ENCODE measurements around the gene BCAM. TPM values are rescaled to one million over a fixed set of nuclear protein-coding genes. Genes with fewer than 3 reads are reported as not detected.
"Not testable (repeated sequence)": the region's sequence is repeated elsewhere in the genome, so short reads cannot be mapped to it uniquely, and the experiment has no call there.

Gene BCAM
- total RNA-seq, 1 donor: not detected

- H3K9me3 ChIP-seq (ENCODE audit: low read depth, low read length); H3K4me3 ChIP-seq (ENCODE audit: low read length); H3K4me1 ChIP-seq (ENCODE audit: insufficient read depth, low read length); H3K27me3 ChIP-seq (ENCODE audit: insufficient read depth, low read length): not testable (repeated sequence)
Measured at GRCh38 chr19:44781694-44782093, 27.2 kb upstream of the BCAM start.

- Histone ChIP-seq H3K9me3 (ENCODE audit: low read depth, low read length) (no peaks in the 10 kb centered on the region), H3K27me3 (ENCODE audit: insufficient read depth, low read length) (no peaks in the 10 kb centered on the region), H3K4me1 (ENCODE audit: insufficient read depth, low read length) (peaks cover 8% of the 10 kb centered on the region), H3K4me3 (ENCODE audit: low read length) (no peak overlapping the region)
Measured at GRCh38 chr19:44782729-44783128, 26.2 kb upstream of the BCAM start.

- Histone ChIP-seq H3K4me3 (ENCODE audit: low read length) (no peak overlapping the region), H3K9me3 (ENCODE audit: low read depth, low read length) (no peaks in the 10 kb centered on the region), H3K4me1 (ENCODE audit: insufficient read depth, low read length) (peaks cover 8% of the 10 kb centered on the region), H3K27me3 (ENCODE audit: insufficient read depth, low read length) (no peaks in the 10 kb centered on the region)
Measured at GRCh38 chr19:44783545-44783944, 25.4 kb upstream of the BCAM start.

GRCh38 chr19:44785271-44785670 lies 23.6 kb upstream of the BCAM start:
- H3K9me3 ChIP-seq (ENCODE audit: low read depth, low read length): no peaks in the 10 kb centered on the region
- H3K27me3 ChIP-seq (ENCODE audit: insufficient read depth, low read length): no peaks in the 10 kb centered on the region
- peaks cover 8% of the 10 kb centered on the region for H3K4me1 ChIP-seq (ENCODE audit: insufficient read depth, low read length)
- H3K4me3 ChIP-seq (ENCODE audit: low read length): no peak overlapping the region

GRCh38 chr19:44785993-44786392 lies 22.9 kb upstream of the BCAM start:
- no peaks in the 10 kb centered on the region for H3K27me3 ChIP-seq (ENCODE audit: insufficient read depth, low read length)

GRCh38 chr19:44788971-44789370 lies 19.9 kb upstream of the BCAM start:
- Histone ChIP-seq H3K4me1 (ENCODE audit: insufficient read depth, low read length) (peaks cover 8% of the 10 kb centered on the region), H3K9me3 (ENCODE audit: low read depth, low read length) (no peaks in the 10 kb centered on the region), H3K4me3 (ENCODE audit: low read length) (no peak overlapping the region), H3K27me3 (ENCODE audit: insufficient read depth, low read length) (no peaks in the 10 kb centered on the region)

More at GRCh38 chr19:44785993-44786392, 22.9 kb upstream of the BCAM start:
- H3K9me3 ChIP-seq (ENCODE audit: low read depth, low read length): no peaks in the 10 kb centered on the region
- peaks cover 8% of the 10 kb centered on the region for H3K4me1 ChIP-seq (ENCODE audit: insufficient read depth, low read length)
- H3K4me3 ChIP-seq (ENCODE audit: low read length): no peak overlapping the region

GRCh38 chr19:44789943-44790483 lies 18.9 kb upstream of the BCAM start:
- Histone ChIP-seq H3K9me3 (ENCODE audit: low read depth, low read length) (no peaks in the 10 kb centered on the region), H3K4me3 (ENCODE audit: low read length) (no peak overlapping the region)

GRCh38 chr19:44792281-44792680 lies 16.6 kb upstream of the BCAM start:
- Histone ChIP-seq H3K9me3 (ENCODE audit: low read depth, low read length) (no peaks in the 10 kb centered on the region), H3K27me3 (ENCODE audit: insufficient read depth, low read length) (no peaks in the 10 kb centered on the region), H3K4me3 (ENCODE audit: low read length) (no peak overlapping the region), H3K4me1 (ENCODE audit: insufficient read depth, low read length) (peaks cover 6% of the 10 kb centered on the region)

More at GRCh38 chr19:44789943-44790483, 18.9 kb upstream of the BCAM start:
- no peaks in the 10 kb centered on the region for H3K4me1 ChIP-seq (ENCODE audit: insufficient read depth, low read length)
- H3K27me3 ChIP-seq (ENCODE audit: insufficient read depth, low read length): no peaks in the 10 kb centered on the region

GRCh38 chr19:44794610-44795009 lies 14.3 kb upstream of the BCAM start:
- Histone ChIP-seq H3K4me3 (ENCODE audit: low read length) (no peak overlapping the region), H3K27me3 (ENCODE audit: insufficient read depth, low read length) (no peaks in the 10 kb centered on the region), H3K4me1 (ENCODE audit: insufficient read depth, low read length) (peaks cover 6% of the 10 kb centered on the region), H3K9me3 (ENCODE audit: low read depth, low read length) (no peaks in the 10 kb centered on the region)

- Histone ChIP-seq H3K4me1 (ENCODE audit: insufficient read depth, low read length) (peaks cover 9% of the 10 kb centered on the region), H3K27me3 (ENCODE audit: insufficient read depth, low read length) (no peaks in the 10 kb centered on the region), H3K9me3 (ENCODE audit: low read depth, low read length) (no peaks in the 10 kb centered on the region), H3K4me3 (ENCODE audit: low read length) (no peak overlapping the region)
Measured at GRCh38 chr19:44795398-44795987, 13.4 kb upstream of the BCAM start.

GRCh38 chr19:44796701-44797115 lies 12.2 kb upstream of the BCAM start:
- no peak overlapping the region for H3K4me3 ChIP-seq (ENCODE audit: low read length)
- no peaks in the 10 kb centered on the region for H3K9me3 ChIP-seq (ENCODE audit: low read depth, low read length)
- H3K27me3 ChIP-seq (ENCODE audit: insufficient read depth, low read length): no peaks in the 10 kb centered on the region
- peaks cover 9% of the 10 kb centered on the region for H3K4me1 ChIP-seq (ENCODE audit: insufficient read depth, low read length)

- no peaks in the 10 kb centered on the region for H3K9me3 ChIP-seq (ENCODE audit: low read depth, low read length)
- no peak overlapping the region for H3K4me3 ChIP-seq (ENCODE audit: low read length)
- no peaks in the 10 kb centered on the region for H3K27me3 ChIP-seq (ENCODE audit: insufficient read depth, low read length)
- peaks cover 9% of the 10 kb centered on the region for H3K4me1 ChIP-seq (ENCODE audit: insufficient read depth, low read length)
Measured at GRCh38 chr19:44799627-44800346, 9.1 kb upstream of the BCAM start.

- Histone ChIP-seq H3K4me1 (ENCODE audit: insufficient read depth, low read length) (peaks cover 9% of the 10 kb centered on the region), H3K9me3 (ENCODE audit: low read depth, low read length) (no peaks in the 10 kb centered on the region), H3K27me3 (ENCODE audit: insufficient read depth, low read length) (no peaks in the 10 kb centered on the region), H3K4me3 (ENCODE audit: low read length) (no peak overlapping the region)
Measured at GRCh38 chr19:44800461-44800860, 8.4 kb upstream of the BCAM start.

GRCh38 chr19:44803442-44804428 lies 5.2 kb upstream of the BCAM start:
- H3K4me1 ChIP-seq (ENCODE audit: insufficient read depth, low read length): peaks cover 3% of the 10 kb centered on the region
- H3K4me3 ChIP-seq (ENCODE audit: low read length): no peak overlapping the region
- peaks cover 2% of the 10 kb centered on the region for H3K27me3 ChIP-seq (ENCODE audit: insufficient read depth, low read length)
- no peaks in the 10 kb centered on the region for H3K9me3 ChIP-seq (ENCODE audit: low read depth, low read length)

GRCh38 chr19:44806291-44806690 lies 2.6 kb upstream of the BCAM start:
- Histone ChIP-seq H3K4me3 (ENCODE audit: low read length) (no peak overlapping the region), H3K9me3 (ENCODE audit: low read depth, low read length) (no peaks in the 10 kb centered on the region), H3K27me3 (ENCODE audit: insufficient read depth, low read length) (peaks cover 7% of the 10 kb centered on the region), H3K4me1 (ENCODE audit: insufficient read depth, low read length) (peaks cover 6% of the 10 kb centered on the region)

Measured in mononuclear cell (primary cell).